HepG2 (cell line): ENCODE data around the gene CMTM2.

Experiments
- EZH2 ChIP-seq: conservative IDR thresholded peaks from 2 replicates; pipeline ENCODE4 v1.6.1; 2012; ENCODE audit warnings: mild to moderate bottlenecking, low read depth, low read length, moderate library complexity
- FIP1L1 ChIP-seq: fragments of 200-400 bp; formaldehyde crosslinking; IDR thresholded peaks from 2 replicates; pipeline ENCODE4 v1.6.1; 2018; ENCODE audit warnings: low read depth, mild to moderate bottlenecking, low read length, moderate library complexity, borderline replicate concordance; ENCODE audit not compliant: insufficient read depth
- GMEB1 ChIP-seq: sonication (generic); formaldehyde crosslinking; IDR thresholded peaks from 2 replicates; pipeline ENCODE4 v1.5.1; 2020; ENCODE audit warnings: missing genetic modification reagents, mild to moderate bottlenecking, borderline replicate concordance
- NFYB ChIP-seq: sonication (generic); formaldehyde crosslinking; IDR thresholded peaks from 2 replicates; pipeline ENCODE4 v1.4.0; 2020; ENCODE audit warnings: missing genetic modification reagents
- NR3C1 ChIP-seq: sonication (generic); formaldehyde crosslinking; IDR thresholded peaks from 2 replicates; pipeline ENCODE4 v1.4.0; 2020; ENCODE audit warnings: missing genetic modification reagents
- PATZ1 ChIP-seq: sonication (generic); formaldehyde crosslinking; IDR thresholded peaks from 2 replicates; pipeline ENCODE4 v1.4.0; 2020; ENCODE audit warnings: missing genetic modification reagents
- ZBTB38 ChIP-seq: sonication (generic); formaldehyde crosslinking; IDR thresholded peaks from 2 replicates; pipeline ENCODE4 v1.5.1; 2020; ENCODE audit warnings: mild to moderate bottlenecking, missing genetic modification reagents
- ZFP41 ChIP-seq: sonication (generic); formaldehyde crosslinking; IDR thresholded peaks from 2 replicates; pipeline ENCODE4 v1.4.0; 2020; ENCODE audit warnings: mild to moderate bottlenecking, missing genetic modification reagents, borderline replicate concordance

GRCh38 chr16:66576296-66576695, 3.0 kb upstream of the CMTM2 start:
- TF ChIP-seq ZFP41 (CRISPR knock-in tag) (no peak), GMEB1 (CRISPR knock-in tag) (no peak), NFYB (CRISPR knock-in tag) (no peak), ZBTB38 (CRISPR knock-in tag) (no peak), PATZ1 (CRISPR knock-in tag) (no peak), EZH2 (no peak), FIP1L1 (no peak), NR3C1 (CRISPR knock-in tag) (no peak)
